GM19099 (cell line): Measurements from ENCODE around the gene CHKA.

Experiments used
- POLR2A ChIP-seq: IDR thresholded peaks from 3 replicates; pipeline ENCODE4 v1.6.1; 2011; ENCODE audit warnings: low read depth; ENCODE audit not compliant: insufficient read length; ENCODE audit errors: extremely low read depth

CHKA gene

GRCh38 chr11:68133761-68134160, 12.6 kb upstream of the CHKA start:
- TF ChIP-seq POLR2A, result no peak

- no peak for TF ChIP-seq POLR2A
Observed at GRCh38 chr11:68130121-68130520, 8.9 kb upstream of the CHKA start.

GRCh38 chr11:68128682-68129327, 7.6 kb upstream of the CHKA start:
- no peak for TF ChIP-seq POLR2A

- no peak for TF ChIP-seq POLR2A
Observed at GRCh38 chr11:68127714-68128681, 6.8 kb upstream of the CHKA start.

GRCh38 chr11:68125164-68125563, 4.0 kb upstream of the CHKA start:
- TF ChIP-seq POLR2A, result no peak

GRCh38 chr11:68122936-68123539, 1.9 kb upstream of the CHKA start:
- TF ChIP-seq POLR2A, result no peak

DNA sequence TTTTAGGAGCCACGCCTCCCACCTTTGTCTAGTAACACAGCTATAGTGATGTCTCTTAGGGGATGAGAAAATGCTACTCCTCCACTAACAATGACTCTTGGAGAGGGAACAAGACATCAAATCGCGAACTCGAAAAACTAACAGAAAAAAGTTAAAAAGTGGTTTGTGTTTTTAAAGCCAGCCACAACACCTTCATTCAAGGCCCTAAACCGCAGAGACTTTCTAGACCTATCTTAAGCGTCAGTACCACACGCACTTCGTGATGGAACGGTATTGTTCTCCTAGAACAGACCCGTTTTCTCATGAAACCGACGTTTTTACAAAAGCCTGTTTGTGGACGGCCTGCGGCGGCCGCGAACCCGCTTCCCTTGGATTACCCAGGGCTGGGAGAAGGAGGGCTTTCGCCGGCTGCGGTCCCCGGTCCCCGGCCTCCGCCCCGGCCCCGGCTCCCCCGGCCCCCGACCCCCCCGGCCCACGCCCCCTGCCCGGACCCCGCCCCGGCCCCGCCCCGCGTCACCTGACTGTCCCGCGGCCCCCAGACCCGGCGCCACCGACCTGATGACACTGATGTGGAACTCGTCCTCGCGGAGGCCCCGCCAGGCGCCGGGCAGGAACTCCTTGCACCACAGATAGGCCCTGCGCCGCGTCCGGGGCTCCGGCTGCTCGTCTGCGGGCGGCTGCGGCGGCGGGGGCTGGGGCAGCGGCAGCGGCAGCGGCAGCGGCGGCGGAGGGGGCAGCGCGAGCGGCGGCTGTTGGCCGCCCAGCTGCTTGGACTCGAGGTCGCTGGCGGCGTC, 718 bp downstream of the CHKA start:
- TF ChIP-seq POLR2A, result no peak

DNA sequence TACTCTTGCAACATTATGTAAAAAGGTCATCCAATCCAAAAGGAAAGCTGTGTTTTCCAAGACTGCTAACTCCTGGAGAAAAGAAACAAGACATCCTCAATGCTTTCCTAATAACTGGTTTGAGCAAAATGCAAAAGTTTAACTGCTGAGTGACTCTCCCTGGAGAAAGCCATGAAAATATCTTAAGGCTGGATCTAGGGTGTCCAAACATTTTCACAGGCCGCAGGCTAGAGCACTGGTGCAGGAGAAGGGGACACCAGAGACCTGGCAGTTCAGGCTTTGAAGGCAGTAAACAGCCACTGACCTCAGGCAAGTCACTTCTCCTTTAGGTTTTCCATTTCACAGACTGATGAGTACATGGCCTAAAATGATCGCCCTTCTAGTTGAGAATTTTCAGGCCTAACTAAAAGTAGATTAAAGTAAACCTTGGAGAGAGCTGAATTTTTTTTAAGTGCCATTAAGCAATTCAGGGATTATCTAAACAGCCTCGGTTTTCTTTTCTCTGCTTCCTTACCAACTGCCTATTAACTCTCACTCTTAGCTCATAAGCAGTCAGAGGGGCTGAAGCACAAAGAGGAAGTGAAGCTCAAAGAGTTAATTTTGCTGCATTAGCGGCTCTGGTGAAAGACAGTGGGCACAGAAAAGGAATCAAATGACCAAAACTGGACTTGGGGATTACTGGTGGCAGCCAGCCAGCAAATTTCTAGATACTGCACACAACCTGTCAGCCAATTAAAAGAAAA, 2.3 kb downstream of the CHKA start:
- TF ChIP-seq POLR2A, result no peak

GRCh38 chr11:68117853-68118470, 3.2 kb downstream of the CHKA start:
- no peak for TF ChIP-seq POLR2A

DNA sequence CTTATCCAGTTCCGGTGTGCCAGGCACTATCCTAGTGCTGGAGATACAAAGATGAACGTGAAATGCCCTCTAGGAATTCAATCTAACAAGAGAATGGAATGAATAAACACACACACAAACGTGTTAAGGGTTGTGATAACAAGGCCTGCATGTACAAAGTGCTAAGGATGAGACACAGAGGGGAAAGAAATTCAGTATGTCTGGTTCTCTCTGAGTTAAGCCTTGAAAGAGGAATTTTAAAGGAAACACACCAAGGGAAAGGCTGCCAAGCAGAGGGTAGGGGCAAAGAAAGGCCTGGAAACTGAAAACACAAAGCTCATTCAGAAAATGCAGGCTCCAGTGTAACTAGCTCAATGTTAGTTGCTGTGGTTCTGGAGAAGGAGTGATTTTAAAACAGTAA, 4.2 kb downstream of the CHKA start:
- no peak for TF ChIP-seq POLR2A

GRCh38 chr11:68116126-68116525, 5.1 kb downstream of the CHKA start:
- TF ChIP-seq POLR2A, result no peak

GRCh38 chr11:68115285-68115684, 5.9 kb downstream of the CHKA start:
- no peak for TF ChIP-seq POLR2A

DNA sequence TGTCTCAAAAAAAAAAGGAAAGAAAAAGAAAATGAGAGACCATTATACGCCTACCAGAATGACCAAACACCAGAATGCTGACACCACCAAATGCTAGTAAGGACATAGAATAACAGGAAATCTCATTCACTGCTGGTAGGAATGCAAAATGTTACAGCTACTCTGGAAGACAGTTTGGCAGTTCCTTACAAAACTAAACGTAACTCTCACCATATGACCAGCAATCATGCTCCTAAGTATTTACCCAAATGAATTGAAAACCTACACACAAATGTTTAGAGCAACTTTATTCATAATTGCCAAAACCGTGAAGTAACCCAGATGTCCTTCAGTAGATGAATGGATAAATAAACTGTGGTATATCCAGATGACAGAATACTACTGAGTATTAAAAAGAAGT, 7.2 kb downstream of the CHKA start:
- TF ChIP-seq POLR2A, result no peak

- TF ChIP-seq POLR2A, result no peak
Observed at GRCh38 chr11:68107689-68108088, 13.5 kb downstream of the CHKA start.
